GM19395 (cell line): ENCODE results near the gene NAPG.
"Not testable (repeated sequence)": the region's sequence is repeated elsewhere in the genome, so short reads cannot be mapped to it uniquely, and the experiment has no call there.

Experiments used
- ATAC-seq: cut with Tn5 transposase; IDR thresholded peaks from one replicate; pipeline ENCODE4 v1.9.1; 2021; ENCODE audit warnings: mild to moderate bottlenecking, moderate library complexity; ENCODE audit not compliant: unreplicated experiment

The NAPG gene

GRCh38 chr18:10544093-10544748, 18.4 kb downstream of the NAPG start:
- no peak for ATAC-seq

DNA sequence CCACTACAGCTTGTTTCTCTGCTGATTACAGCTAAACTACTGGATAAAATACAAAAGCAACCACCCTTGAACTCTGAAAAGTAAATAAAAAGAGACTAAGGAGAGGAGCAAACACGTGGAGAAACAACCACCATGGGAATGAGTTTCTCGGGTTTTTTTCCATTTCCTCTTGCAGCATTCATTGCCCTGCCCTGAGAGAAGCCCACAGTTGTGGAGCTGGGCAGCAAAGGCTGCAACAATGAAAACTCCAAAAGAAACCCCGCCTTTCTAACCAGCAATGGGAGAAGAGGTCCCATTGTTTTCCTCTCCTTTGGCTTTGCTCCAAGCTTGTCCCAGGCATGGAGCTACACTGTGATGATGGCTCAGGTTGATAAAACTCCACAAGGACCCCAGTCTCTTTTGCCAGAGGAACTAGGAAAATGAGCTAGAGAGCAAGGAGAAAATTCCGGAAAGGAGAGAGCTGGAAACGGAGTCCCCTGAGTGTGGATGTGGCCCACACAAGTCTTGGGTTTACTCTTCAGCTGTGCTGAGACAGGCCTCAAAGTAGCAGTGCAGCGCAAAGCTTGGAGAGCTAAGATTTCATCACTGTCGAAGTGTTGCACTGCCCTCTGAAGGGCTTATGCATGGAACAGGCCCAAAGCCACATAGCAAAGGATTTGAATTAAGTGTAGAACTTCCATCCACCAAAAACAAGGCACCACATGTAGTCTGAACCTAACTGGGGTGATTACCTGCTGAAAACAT, 20.9 kb downstream of the NAPG start:
- ATAC-seq, result no peak

GRCh38 chr18:10552226-10552625, 26.4 kb downstream of the NAPG start:
- ATAC-seq, result no peak

- ATAC-seq, result not testable (repeated sequence)
These were observed 30.4 kb downstream of the NAPG start for GRCh38 chr18:10556251-10556650.

- no peak for ATAC-seq
These were observed 31.4 kb downstream of the NAPG start for GRCh38 chr18:10557085-10557677.

DNA sequence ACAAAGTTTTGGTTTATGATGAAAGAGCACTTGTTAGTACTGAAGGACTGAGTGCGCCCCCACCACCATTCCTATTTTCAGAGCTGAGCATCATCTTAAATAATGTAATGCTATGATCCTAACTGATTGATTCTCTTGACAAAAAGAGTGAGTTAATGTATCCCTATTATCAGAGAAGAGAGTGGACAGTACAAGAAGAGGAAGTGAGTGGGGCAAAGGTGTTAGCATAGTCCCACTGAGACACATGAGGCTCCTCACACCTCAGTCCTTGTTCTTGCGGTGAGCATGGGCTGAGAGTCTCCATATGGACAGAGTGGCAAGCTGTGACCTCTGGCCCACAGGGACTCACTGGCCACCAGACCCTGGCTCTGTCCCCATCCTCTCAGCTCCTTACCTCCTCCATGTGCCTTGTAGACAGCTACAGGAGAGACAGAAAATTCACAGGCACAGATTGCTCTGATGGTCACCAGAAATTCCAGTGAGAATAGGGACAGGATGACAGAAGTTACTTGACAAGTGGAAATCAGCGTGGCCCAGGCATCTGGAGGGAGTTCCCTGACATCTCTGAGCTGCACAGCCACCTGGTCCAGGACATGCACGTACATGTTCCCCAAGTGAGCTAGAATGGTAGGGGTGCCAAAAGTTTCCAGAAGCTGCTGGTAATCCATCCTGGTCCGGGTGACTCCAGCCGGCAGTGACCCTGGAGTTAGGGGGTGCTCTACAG, 32.6 kb downstream of the NAPG start:
- no peak for ATAC-seq

DNA sequence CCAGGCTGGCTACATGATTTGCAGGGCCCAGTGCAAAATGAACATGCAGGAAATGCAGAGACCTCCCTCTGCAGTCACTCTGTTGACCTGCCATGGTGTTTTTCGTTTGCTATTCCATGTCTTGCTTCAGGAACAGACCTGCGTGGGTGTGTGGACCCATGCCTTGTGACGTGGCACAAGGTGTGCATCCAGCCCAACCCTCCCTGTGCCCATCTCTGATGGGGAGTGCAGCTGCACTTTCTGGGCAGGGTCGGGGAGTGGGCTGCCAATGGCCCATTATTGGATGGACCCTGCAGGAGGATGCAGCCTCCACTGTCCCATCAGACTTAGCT, 33.1 kb downstream of the NAPG start:
- ATAC-seq, result no peak

GRCh38 chr18:10559553-10560451, 34.0 kb downstream of the NAPG start:
- peak; percentile 44 for ATAC-seq

DNA sequence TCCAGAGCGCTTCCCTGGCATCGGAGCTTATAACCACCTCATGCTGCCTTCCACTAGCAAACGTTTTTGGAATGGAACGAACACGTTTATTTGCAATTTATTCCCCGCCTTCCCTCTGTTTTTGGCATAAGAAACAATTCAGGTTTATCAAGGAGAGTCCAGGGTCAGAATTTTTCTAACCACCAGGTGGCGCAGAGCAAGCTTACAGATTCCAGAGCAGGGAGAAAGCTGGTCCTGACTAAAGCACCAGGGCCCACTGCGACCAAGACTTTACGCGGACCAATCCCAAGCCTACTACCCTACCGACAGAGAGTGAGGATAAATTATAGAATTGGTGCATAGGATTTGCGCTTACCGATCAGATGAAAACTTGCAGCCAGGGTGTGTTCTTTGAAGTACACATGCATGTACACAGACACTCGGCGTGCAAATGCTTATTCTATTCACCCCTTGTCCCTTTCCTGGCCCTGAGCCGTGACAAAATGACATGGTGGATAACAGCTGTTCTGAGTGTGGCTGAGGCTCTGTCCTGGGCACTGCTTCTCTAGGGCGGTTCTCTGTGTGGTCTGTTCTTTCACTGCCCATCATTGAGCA, 34.7 kb downstream of the NAPG start:
- peak; percentile 72 for ATAC-seq

DNA sequence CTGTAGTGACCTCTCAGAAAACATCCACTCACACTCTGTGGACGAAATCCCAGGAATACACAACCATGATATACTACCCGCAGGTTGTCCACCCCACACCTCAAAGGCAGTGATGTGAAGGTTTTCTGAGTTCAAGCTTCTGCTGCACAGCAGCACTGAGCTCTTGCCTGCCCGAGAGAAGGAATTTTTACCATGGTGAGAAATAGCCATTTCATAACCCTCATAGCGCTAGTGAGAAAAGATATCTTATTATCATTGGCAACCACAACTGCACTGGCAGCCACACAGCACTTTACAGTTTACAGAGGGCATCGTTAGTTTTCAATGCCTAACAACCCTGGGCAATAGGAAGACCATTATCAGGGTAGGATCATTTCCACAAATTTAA, 36.9 kb downstream of the NAPG start:
- ATAC-seq, result no peak

DNA sequence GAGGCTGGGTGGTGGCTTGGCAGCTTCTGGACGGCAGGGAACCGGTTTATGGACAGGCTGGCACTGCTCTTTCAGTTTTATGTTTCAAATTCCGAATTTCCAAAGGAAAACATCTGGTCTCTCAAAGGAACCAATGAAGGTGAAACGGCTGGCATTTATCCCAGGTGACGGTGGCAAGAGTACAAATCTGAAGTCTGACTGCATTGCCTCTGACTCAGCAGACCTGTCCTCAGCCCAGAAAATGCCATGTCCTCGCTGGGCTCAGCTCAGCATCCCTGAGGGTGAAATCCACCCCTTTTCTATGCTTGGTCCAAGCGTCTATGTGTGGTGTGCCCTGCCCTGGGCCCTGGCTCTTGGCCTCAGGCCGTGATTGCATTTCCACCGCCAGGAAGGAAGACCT, 38.1 kb downstream of the NAPG start:
- no peak for ATAC-seq

DNA sequence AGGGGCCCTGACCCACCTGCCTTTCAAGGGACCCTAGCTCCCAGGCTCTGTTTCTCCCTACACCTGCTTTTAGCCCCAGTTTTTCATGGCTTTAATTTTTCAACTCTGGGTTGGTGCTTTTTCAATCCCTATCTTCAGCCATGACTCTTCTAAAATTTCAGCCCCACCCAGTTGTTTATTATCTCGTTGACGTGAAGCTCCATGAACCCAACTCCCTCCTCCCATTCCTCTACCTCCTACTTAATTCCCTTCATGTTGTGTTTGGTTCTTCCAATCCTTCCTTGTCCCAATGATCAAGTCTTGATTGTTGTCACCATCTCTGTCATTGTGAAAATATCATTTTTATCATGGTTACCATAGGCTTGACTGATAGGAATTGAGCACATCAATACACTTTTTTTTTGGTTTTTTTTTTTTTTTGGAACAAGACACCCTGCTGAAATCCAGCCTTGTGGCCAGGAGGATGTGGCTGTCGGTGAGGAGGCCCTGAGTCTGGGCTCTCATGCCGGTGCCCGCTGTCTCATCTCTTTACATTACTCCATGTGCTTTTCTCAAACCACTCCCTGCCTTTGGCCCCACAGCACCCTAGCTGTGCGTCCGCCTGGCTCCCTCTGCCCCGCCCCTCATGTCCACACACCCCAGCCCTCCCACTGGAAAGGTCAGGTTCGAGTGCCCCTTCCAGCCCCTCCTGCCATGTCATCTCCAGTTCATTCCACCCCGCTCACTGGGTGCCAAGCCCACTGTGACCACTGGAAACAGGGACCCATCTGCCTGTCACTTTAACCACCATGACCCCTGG, 39.3 kb downstream of the NAPG start:
- no peak for ATAC-seq

DNA sequence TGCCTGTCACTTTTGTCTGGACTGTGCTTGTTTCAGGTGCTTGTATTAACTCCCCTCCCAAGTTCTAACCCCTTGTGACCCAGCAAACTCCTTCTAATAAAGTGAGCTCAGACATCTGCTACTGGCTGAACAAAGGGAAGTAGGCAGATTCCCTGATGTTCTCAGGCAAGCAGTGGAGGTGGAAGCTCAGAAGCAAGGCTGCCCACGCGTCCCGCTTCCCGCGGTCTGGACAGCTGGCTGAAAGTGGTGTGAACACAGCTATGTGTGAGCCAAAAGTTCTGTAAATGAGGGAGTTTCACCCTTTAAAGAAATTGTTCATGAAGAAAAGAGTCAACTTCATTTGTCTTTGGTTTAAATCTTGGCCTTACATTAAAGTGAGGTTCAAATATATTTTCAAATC, 40.0 kb downstream of the NAPG start:
- ATAC-seq, result no peak

DNA sequence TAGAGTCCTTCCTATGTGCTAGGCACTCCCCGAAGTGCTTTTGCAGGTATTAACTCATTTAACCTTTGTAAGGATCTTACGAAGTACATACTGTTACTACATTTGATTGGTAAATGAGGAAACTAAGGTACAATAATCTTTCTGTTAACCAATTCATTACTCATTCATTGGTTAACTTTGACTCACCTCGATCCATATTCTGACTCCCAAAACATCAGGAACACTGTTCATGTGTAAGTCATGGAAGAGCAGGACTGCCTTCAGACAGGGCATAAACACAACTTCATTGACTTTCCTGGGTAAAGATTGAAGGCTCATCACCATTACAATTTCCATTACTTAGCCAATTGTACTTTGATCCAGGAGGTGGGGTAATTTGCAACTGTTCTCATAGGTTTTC, 40.6 kb downstream of the NAPG start:
- ATAC-seq, result no peak

GRCh38 chr18:10569941-10570340, 44.1 kb downstream of the NAPG start:
- ATAC-seq, result not testable (repeated sequence)

GRCh38 chr18:10570622-10571021, 44.8 kb downstream of the NAPG start:
- ATAC-seq, result no peak

- no peak for ATAC-seq
These were observed 45.7 kb downstream of the NAPG start for GRCh38 chr18:10571537-10571936.

DNA sequence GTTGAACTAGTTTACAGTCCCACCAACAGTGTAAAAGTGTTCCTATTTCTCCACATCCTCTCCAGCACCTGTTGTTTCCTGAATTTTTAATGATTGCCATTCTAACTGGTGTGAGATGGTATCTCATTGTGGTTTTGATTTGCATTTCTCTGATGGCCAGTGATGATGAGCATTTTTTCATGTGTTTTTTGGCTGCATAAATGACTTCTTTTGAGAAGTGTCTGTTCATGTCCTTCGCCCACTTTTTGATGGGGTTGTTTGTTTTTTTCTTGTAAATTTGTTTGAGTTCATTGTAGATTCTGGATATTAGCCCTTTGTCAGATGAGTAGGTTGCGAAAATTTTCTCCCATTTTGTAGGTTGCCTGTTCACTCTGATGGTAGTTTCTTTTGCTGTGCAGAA, 47.4 kb downstream of the NAPG start:
- ATAC-seq, result not testable (repeated sequence)

GRCh38 chr18:10574412-10574811, 48.6 kb downstream of the NAPG start:
- ATAC-seq, result not testable (repeated sequence)
